Right lobe of liver (tissue), 4 donors: ENCODE results near the gene SLC6A16.

Experiments used
- CTCF ChIP-seq, 4 donors: fragments of 200-600 bp in 3 of 4; fragments of 450-650 bp in 1 of 4; IDR thresholded peaks; one replicate each; pipeline versions ENCODE4 v1.5.1 to v1.8.0; 2016 to 2022; ENCODE audit warnings: antibody characterized with exemption in 4 of 4, mild to moderate bottlenecking in 2 of 4
- POLR2A ChIP-seq: fragments of 450-650 bp; IDR thresholded peaks from one replicate; pipeline ENCODE4 v1.6.1; 2017; ENCODE audit warnings: antibody characterized with exemption, mild to moderate bottlenecking
- donor health status: DM: no; HTN: no; CAD: no.
- donor health status: DM: no; HTN: no; CAD: no.
- donor health status: DM: no; HTN: yes; CAD: no.

GRCh38 chr19:49364083-49364737 is 39.2 kb upstream of the SLC6A16 start:
- no peak for TF ChIP-seq POLR2A
- no peak for TF ChIP-seq CTCF (IDR thresholded peaks at IDR 0.05)
